HEK293 (cell line): Measurements from ENCODE around the gene IBA57.

Experiments
- CTCF ChIA-PET: fragments of 350-600 bp; formaldehyde crosslinking; extraction: SDS; loops from one replicate; lab custom pipeline; 2021; ENCODE audit warnings: antibody characterized with exemption; lab: Yijun Ruan, JAX
- POLR2A ChIA-PET: fragments of 300-600 bp; formaldehyde crosslinking; extraction: SDS; loops from one replicate; lab custom pipeline; 2020; ENCODE audit warnings: antibody characterized with exemption, inconsistent platforms; lab: Yijun Ruan, JAX
- H3K27ac ChIP-seq: fragments of 200-500 bp; sonication (Bioruptor generic); 2 replicates; pipeline ENCODE4 v1.5.1; 2014; ENCODE audit warnings: low read depth, low read length, control low read depth, inconsistent platforms; ENCODE audit errors: extremely low read depth
- H3K36me3 ChIP-seq, 2 experiments: fragments of 200-500 bp in 1 of 2; sonication (Bioruptor generic) in 1 of 2; 1 replicate in 1 of 2; 2 replicates in 1 of 2; pipeline ENCODE4 v1.5.1; 2014 to 2017; ENCODE audit warnings: inconsistent platforms in 2 of 2, low read length in 2 of 2; ENCODE audit not compliant: control insufficient read depth in 2 of 2, insufficient read depth in 1 of 2
- H3K4me1 ChIP-seq: fragments of 200-500 bp; sonication (Bioruptor generic); 2 replicates; pipeline ENCODE4 v1.5.1; 2014; ENCODE audit warnings: mild to moderate bottlenecking, low read length, inconsistent platforms; ENCODE audit not compliant: control insufficient read depth, insufficient read depth
- H3K4me3 ChIP-seq: 2 replicates; pipeline ENCODE4 v1.5.1; 2011; ENCODE audit warnings: low read depth, mild to moderate bottlenecking, control low read depth, low read length, moderate library complexity
- H3K9me3 ChIP-seq: fragments of 200-500 bp; sonication (Bioruptor generic); 2 replicates; pipeline ENCODE4 v1.5.1; 2014; ENCODE audit warnings: low read depth, low read length, inconsistent platforms; ENCODE audit not compliant: control insufficient read depth, insufficient read depth
- HIC1 ChIP-seq: fragments of 450-650 bp; formaldehyde crosslinking; IDR thresholded peaks from 2 replicates; pipeline ENCODE4 v1.5.1; 2016; ENCODE audit warnings: missing biosample characterization, missing genetic modification characterization
- KLF16 ChIP-seq: fragments of 450-650 bp; formaldehyde crosslinking; IDR thresholded peaks from 2 replicates; pipeline ENCODE4 v1.5.1; 2017; ENCODE audit warnings: missing biosample characterization, missing genetic modification characterization
- OSR2 ChIP-seq: fragments of 450-650 bp; formaldehyde crosslinking; IDR thresholded peaks from 2 replicates; pipeline ENCODE4 v1.5.1; 2016; ENCODE audit warnings: missing biosample characterization, missing genetic modification characterization
- PRDM10 ChIP-seq: fragments of 450-650 bp; formaldehyde crosslinking; IDR thresholded peaks from 2 replicates; pipeline ENCODE4 v1.5.1; 2016; ENCODE audit warnings: missing biosample characterization, missing genetic modification characterization
- RBAK ChIP-seq: fragments of 450-650 bp; formaldehyde crosslinking; IDR thresholded peaks from 2 replicates; pipeline ENCODE4 v1.5.1; 2016; ENCODE audit warnings: missing biosample characterization, missing genetic modification characterization
- ZBTB11 ChIP-seq: fragments of 450-650 bp; formaldehyde crosslinking; conservative IDR thresholded peaks from 2 replicates; pipeline ENCODE4 v1.5.1; 2016; ENCODE audit warnings: low read depth, missing biosample characterization, missing genetic modification characterization
- ZBTB8A ChIP-seq: fragments of 450-650 bp; formaldehyde crosslinking; IDR thresholded peaks from 2 replicates; pipeline ENCODE4 v1.5.1; 2016; ENCODE audit warnings: missing biosample characterization, missing genetic modification characterization
- ZFHX2 ChIP-seq: fragments of 450-650 bp; formaldehyde crosslinking; conservative IDR thresholded peaks from 2 replicates; pipeline ENCODE4 v1.5.1; 2016; ENCODE audit warnings: missing biosample characterization, missing genetic modification characterization
- ZFP69B ChIP-seq: fragments of 450-650 bp; formaldehyde crosslinking; IDR thresholded peaks from 2 replicates; pipeline ENCODE4 v1.5.1; 2016; ENCODE audit warnings: missing biosample characterization, missing genetic modification characterization
- ZNF2 ChIP-seq: fragments of 450-650 bp; formaldehyde crosslinking; IDR thresholded peaks from 2 replicates; pipeline ENCODE4 v1.5.1; 2016; ENCODE audit warnings: missing biosample characterization, missing genetic modification characterization
- ZNF354C ChIP-seq: fragments of 450-650 bp; formaldehyde crosslinking; IDR thresholded peaks from 2 replicates; pipeline ENCODE4 v1.5.1; 2016; ENCODE audit warnings: missing biosample characterization, missing genetic modification characterization, low read depth, borderline replicate concordance
- ZNF362 ChIP-seq: fragments of 450-650 bp; formaldehyde crosslinking; IDR thresholded peaks from 2 replicates; pipeline ENCODE4 v1.5.1; 2016; ENCODE audit warnings: missing biosample characterization, missing genetic modification characterization
- ZNF366 ChIP-seq: fragments of 450-650 bp; formaldehyde crosslinking; conservative IDR thresholded peaks from 2 replicates; pipeline ENCODE4 v1.5.1; 2016; ENCODE audit warnings: missing biosample characterization, missing genetic modification characterization
- ZNF37A ChIP-seq: fragments of 450-650 bp; IDR thresholded peaks from 2 replicates; pipeline ENCODE4 v1.5.1; 2018; ENCODE audit warnings: missing biosample characterization, missing genetic modification characterization
- ZNF398 ChIP-seq: fragments of 450-650 bp; formaldehyde crosslinking; IDR thresholded peaks from 2 replicates; pipeline ENCODE4 v1.5.1; 2017; ENCODE audit warnings: missing biosample characterization, missing genetic modification characterization
- ZNF404 ChIP-seq: fragments of 450-650 bp; formaldehyde crosslinking; IDR thresholded peaks from 2 replicates; pipeline ENCODE4 v1.5.1; 2017; ENCODE audit warnings: missing biosample characterization, missing genetic modification characterization
- ZNF501 ChIP-seq: fragments of 450-650 bp; formaldehyde crosslinking; IDR thresholded peaks from 2 replicates; pipeline ENCODE4 v1.5.1; 2016; ENCODE audit warnings: missing biosample characterization, missing genetic modification characterization
- ZNF792 ChIP-seq: fragments of 450-650 bp; formaldehyde crosslinking; IDR thresholded peaks from 2 replicates; pipeline ENCODE4 v1.5.1; 2016; ENCODE audit warnings: missing biosample characterization, missing genetic modification characterization
- ZSCAN4 ChIP-seq: fragments of 450-650 bp; formaldehyde crosslinking; IDR thresholded peaks from 2 replicates; pipeline ENCODE4 v1.5.1; 2017; ENCODE audit warnings: missing biosample characterization, missing genetic modification characterization

IBA57 gene

GRCh38 chr1:228212966-228213844 is 47.6 kb downstream of the IBA57 start (continued):
- no peak for TF ChIP-seq ZNF37A
- TF ChIP-seq ZNF501: 0 out of 2 replicates have a peak, but pooled peaks have one; percentile 22
- TF ChIP-seq ZSCAN4 (tag by site-specific recombination): no peak
- peak; percentile 71; the same call in 1 of the 2 replicates for TF ChIP-seq ZNF2 (tag by site-specific recombination)
- TF ChIP-seq PRDM10 (tag by site-specific recombination): 0 out of 2 replicates have a peak, but pooled peaks have one; percentile 22
- no peak for TF ChIP-seq OSR2 (tag by site-specific recombination)
- peak; percentile 59; the same call in 1 of the 2 replicates for TF ChIP-seq ZNF366 (tag by site-specific recombination)
- peak; percentile 86 for TF ChIP-seq ZBTB8A (tag by site-specific recombination)
- peak; percentile 80 for TF ChIP-seq KLF16 (tag by site-specific recombination)
- peak; percentile 39; the same call in 1 of the 2 replicates for TF ChIP-seq ZBTB11 (tag by site-specific recombination)
- TF ChIP-seq HIC1 (tag by site-specific recombination): peak; percentile 93

GRCh38 chr1:228213917-228214808 is 48.6 kb downstream of the IBA57 start:
- Histone ChIP-seq H3K4me3 (peak overlapping the region; percentile 32), H3K4me1 (no peaks in the 10 kb centered on the region; the same call in 1 of the 2 replicates), H3K27ac (no peak overlapping the region), H3K36me3 (peaks cover 3 to 10% of the 10 kb centered on the region in 2 experiments; a peak in 2 of 3 replicates), H3K9me3 (no peaks in the 10 kb centered on the region)
- ChIA-PET CTCF (interaction anchor here (0.5 to 1.7 kb wide), 10 partner anchors 9 to 150 kb away, joined by 3 to 15 read pairs (median 4); partner anchors contain the start of gene IBA57), POLR2A (interaction anchor here (0.9 to 2.9 kb wide), 6 partner anchors 20 to 243 kb away, joined by 3 to 17 read pairs (median 3); partner anchors contain the start of genes IBA57 and TRIM11)
- TF ChIP-seq RBAK (no peak), ZNF398 (tag by site-specific recombination) (peak; percentile 34; the same call in 1 of the 2 replicates), ZNF792 (tag by site-specific recombination) (0 out of 2 replicates have a peak, but pooled peaks have one; percentile 25), ZFP69B (0 out of 2 replicates have a peak, but pooled peaks have one; percentile 35), ZNF362 (no peak), ZNF354C (tag by site-specific recombination) (no peak), ZFHX2 (tag by site-specific recombination) (peak; percentile 85), ZNF404 (no peak)
